CD4-positive, alpha-beta memory T cell (primary cell): ENCODE measurements around the gene PDK1. TPM values are rescaled to one million over a fixed set of nuclear protein-coding genes. Genes with fewer than 3 reads are reported as not detected.

ENCODE experiments used
- CTCF ChIA-PET: fragments of 350-600 bp; sonication (Branson Sonifier 250); formaldehyde crosslinking; loops from one replicate; lab custom pipeline; 2021; ENCODE audit warnings: inconsistent platforms; ENCODE audit not compliant: partially characterized antibody; lab: Charles Lee
- POLR2A ChIA-PET: fragments of 350-600 bp; sonication (Branson Sonifier 250); formaldehyde crosslinking; loops from one replicate; lab custom pipeline; 2021; ENCODE audit not compliant: partially characterized antibody; lab: Charles Lee
- DNase-seq, 5 donors: peaks; one replicate each; pipeline versions ENCODE4 v3.0.0 to v3.0.0-alpha.2; 2020 to 2022; ENCODE audit warnings: mixed read lengths in 1 of 5
- H3K27ac ChIP-seq: one replicate; pipeline ENCODE4 v1.7.0; 2013; ENCODE audit warnings: low read depth, low read length
- H3K27me3 ChIP-seq: 2 replicates; pipeline ENCODE4 v1.7.0; 2013; ENCODE audit warnings: mild to moderate bottlenecking, low read length, moderate library complexity; ENCODE audit not compliant: insufficient read depth
- H3K36me3 ChIP-seq: 2 replicates; pipeline ENCODE4 v1.7.0; 2013; ENCODE audit warnings: mild to moderate bottlenecking, low read length, moderate library complexity; ENCODE audit not compliant: insufficient read depth
- H3K4me1 ChIP-seq: 2 replicates; pipeline ENCODE4 v1.7.0; 2013; ENCODE audit warnings: mild to moderate bottlenecking, low read length, moderate library complexity; ENCODE audit not compliant: insufficient read depth
- H3K4me3 ChIP-seq, 2 donors: one replicate each; pipeline ENCODE4 v1.7.0; 2013; ENCODE audit warnings: low read length in 2 of 2, mild to moderate bottlenecking in 1 of 2
- H3K9me3 ChIP-seq, 2 donors: one replicate each; pipeline ENCODE4 v1.7.0; 2013; ENCODE audit warnings: low read length in 2 of 2, control low read depth in 1 of 2; ENCODE audit not compliant: control insufficient read depth in 1 of 2
- H3K27ac Mint-ChIP-seq, 7 donors: one replicate each; pipeline ENCODE4 v1.8.0; 2020 to 2021; ENCODE audit warnings: mixed read lengths in 7 of 7, mild to moderate bottlenecking in 6 of 7, inconsistent platforms in 3 of 7, moderate library complexity in 3 of 7
- H3K27me3 Mint-ChIP-seq, 2 donors: one replicate each; pipeline ENCODE4 v1.8.0; 2020 to 2021; ENCODE audit warnings: mixed read lengths in 2 of 2
- H3K36me3 Mint-ChIP-seq, 2 donors: one replicate each; pipeline ENCODE4 v1.8.0; 2020 to 2021; ENCODE audit warnings: mixed read lengths in 2 of 2, inconsistent platforms in 1 of 2, mild to moderate bottlenecking in 1 of 2
- H3K4me1 Mint-ChIP-seq, 4 donors: one replicate each; pipeline ENCODE4 v1.8.0; 2020 to 2021; ENCODE audit warnings: mixed read lengths in 4 of 4, mild to moderate bottlenecking in 1 of 4
- H3K4me3 Mint-ChIP-seq, 8 donors: one replicate each; pipeline ENCODE4 v1.8.0; 2020 to 2021; ENCODE audit warnings: mixed read lengths in 8 of 8, mild to moderate bottlenecking in 7 of 8, moderate library complexity in 6 of 8, inconsistent platforms in 3 of 8
- H3K9me3 Mint-ChIP-seq, 8 donors: one replicate each; pipeline ENCODE4 v1.8.0; 2020 to 2021; ENCODE audit warnings: mixed read lengths in 8 of 8, mild to moderate bottlenecking in 5 of 8, inconsistent platforms in 3 of 8, moderate library complexity in 1 of 8
- intact Hi-C: fragments of 100-400 bp; cut with micrococcal nuclease; formaldehyde crosslinking; loops from one replicate; pipeline ENCODE4 v1.15.1; 2023
- polyA plus RNA-seq, 2 donors: library from polyadenylated mRNA; unstranded; fragments of 300-500 nt; fragmentation: Illumina TruSeq; gene quantifications; one replicate each; pipeline ENCODE4 v1.2.3, GENCODE V29; 2021
- total RNA-seq, 2 experiments: library from RNA; stranded (reverse); gene quantifications; one replicate each; pipeline ENCODE4 v1.2.3, GENCODE V29; 2021

PDK1 gene
- 10 to 100 TPM; 34.2 to 36.8 TPM for total RNA-seq
- polyA plus RNA-seq: 10 to 100 TPM; 12.9 to 19.3 TPM

- intact Hi-C loops: loop anchor here (1.0 to 10.0 kb wide), 8 partner anchors 59 to 1121 kb away; partner anchors contain the start of genes DCAF17, DLX2, DYNC1I2 and HAT1
- Histone ChIP-seq H3K27me3 (no peaks in the 10 kb centered on the region), H3K4me1 (peaks cover 31% of the 10 kb centered on the region), H3K27ac (peak within 1 kb of the TSS; percentile 82), H3K4me3 (peak within 1 kb of the TSS; percentile 62 to 82), H3K9me3 (no peaks in the 10 kb centered on the region), H3K36me3 (peaks cover 2% of the 10 kb centered on the region)
- H3K4me1 Mint-ChIP-seq: peaks cover 22 to 51% (median 38%) of the 10 kb centered on the region in 4 donors
- ChIA-PET POLR2A (interaction anchor here (1.0 to 3.3 kb wide), 11 partner anchors 18 to 662 kb away, joined by 3 to 33 read pairs (median 5); partner anchors contain the start of genes HAT1 and SLC25A12), CTCF (interaction anchor here (1.1 kb wide), 1 partner anchor 10 kb away, joined by 3 read pairs; no protein-coding TSS in a partner anchor)
- H3K27me3 Mint-ChIP-seq: peaks cover 0 to 1% of the 10 kb centered on the region in 2 donors
- peak; percentile 90 to 94 (median 93) for DNase-seq
- no peaks in the 10 kb centered on the region for H3K9me3 Mint-ChIP-seq
- peak within 1 kb of the TSS; percentile 78 to 96 (median 93) for H3K27ac Mint-ChIP-seq
- H3K36me3 Mint-ChIP-seq: peaks cover 4 to 13% of the 10 kb centered on the region in 2 donors
- H3K4me3 Mint-ChIP-seq: peak within 1 kb of the TSS; percentile 90 to 97 (median 94)
These were observed at the start of gene PDK1 for GRCh38 chr2:172555522-172556283. TSS of gene PDK1 (plus strand) at chr2:172556090. CDS start at chr2:172556151, 61 bp downstream.

DNA sequence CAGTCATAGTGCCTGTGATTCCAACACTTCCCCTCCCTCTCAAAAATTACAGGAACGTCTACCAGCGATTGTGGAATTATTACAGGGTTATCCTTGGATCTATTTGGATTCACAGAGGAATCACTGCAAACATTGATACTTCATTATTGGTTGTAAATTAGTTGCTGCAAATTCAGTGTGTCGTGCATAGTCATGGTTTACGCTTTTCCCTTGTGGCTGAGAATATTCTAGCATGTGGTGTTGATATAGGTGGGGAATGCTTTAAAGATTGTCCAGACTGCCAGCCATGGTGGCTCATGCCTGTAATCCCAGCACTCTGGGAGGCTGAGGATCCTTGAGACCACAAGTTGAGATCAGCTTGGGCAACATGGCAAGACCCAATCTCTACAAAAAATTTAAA lies 48.7 kb upstream of the PDK1 start:
- H3K27ac Mint-ChIP-seq: peak overlapping the region in 2 of 7 donors; percentile 22 to 78

GRCh38 chr2:172510088-172510487 lies 45.8 kb upstream of the PDK1 start:
- H3K9me3 Mint-ChIP-seq: peaks cover 0 to 43% (median 26%) of the 10 kb centered on the region in 8 donors
- Histone ChIP-seq H3K4me3 (no peak overlapping the region), H3K27ac (no peak overlapping the region), H3K27me3 (no peaks in the 10 kb centered on the region), H3K4me1 (peaks cover 11% of the 10 kb centered on the region), H3K9me3 (peaks cover 0 to 18% of the 10 kb centered on the region in 2 donors), H3K36me3 (peaks cover 3% of the 10 kb centered on the region)
- no peak for DNase-seq
- H3K4me3 Mint-ChIP-seq: peak overlapping the region in 2 of 8 donors; percentile 1 to 76
- peaks cover 52 to 58% of the 10 kb centered on the region in 2 donors for H3K36me3 Mint-ChIP-seq
- CTCF ChIA-PET: no interaction called here
- POLR2A ChIA-PET: no interaction called here
- H3K27ac Mint-ChIP-seq: peak overlapping the region in 1 of 7 donors; percentile 68
- intact Hi-C loops: no loop called here
- no peaks in the 10 kb centered on the region for H3K27me3 Mint-ChIP-seq
- H3K4me1 Mint-ChIP-seq: peaks cover 7 to 14% (median 9%) of the 10 kb centered on the region in 4 donors

More for the DNA sequence above, 48.7 kb upstream of the PDK1 start:
- ChIA-PET POLR2A (no interaction called here), CTCF (no interaction called here)
- Histone ChIP-seq H3K4me3 (no peak overlapping the region), H3K36me3 (peaks cover 25% of the 10 kb centered on the region), H3K9me3 (peaks cover 0 to 6% of the 10 kb centered on the region in 2 donors), H3K27ac (no peak overlapping the region), H3K27me3 (no peaks in the 10 kb centered on the region), H3K4me1 (peaks cover 11% of the 10 kb centered on the region)
- Mint-ChIP-seq H3K36me3 (peaks cover 58 to 69% of the 10 kb centered on the region in 2 donors), H3K4me1 (peaks cover 9 to 14% (median 10%) of the 10 kb centered on the region in 4 donors), H3K27me3 (no peaks in the 10 kb centered on the region), H3K9me3 (peaks cover 0 to 18% (median 10%) of the 10 kb centered on the region in 8 donors), H3K4me3 (no peak overlapping the region)
- DNase-seq: no peak
- intact Hi-C loops: no loop called here

GRCh38 chr2:172510548-172510947 lies 45.3 kb upstream of the PDK1 start:
- Mint-ChIP-seq H3K4me3 (peak overlapping the region in 3 of 8 donors; percentile 1 to 76 (median 16)), H3K27ac (peak overlapping the region in 4 of 7 donors; percentile 2 to 68 (median 40)), H3K36me3 (peaks cover 47 to 53% of the 10 kb centered on the region in 2 donors), H3K4me1 (peaks cover 7 to 14% (median 9%) of the 10 kb centered on the region in 4 donors), H3K27me3 (no peaks in the 10 kb centered on the region), H3K9me3 (peaks cover 0 to 46% (median 26%) of the 10 kb centered on the region in 8 donors)
- no peak overlapping the region for H3K4me3 ChIP-seq
- H3K27ac ChIP-seq: no peak overlapping the region
- peaks cover 0 to 18% of the 10 kb centered on the region in 2 donors for H3K9me3 ChIP-seq
- ChIA-PET CTCF (no interaction called here), POLR2A (no interaction called here)
- intact Hi-C loops: no loop called here
- H3K4me1 ChIP-seq: peaks cover 11% of the 10 kb centered on the region
- no peak for DNase-seq
- no peaks in the 10 kb centered on the region for H3K36me3 ChIP-seq
- H3K27me3 ChIP-seq: no peaks in the 10 kb centered on the region

- CTCF ChIA-PET: no interaction called here
- POLR2A ChIA-PET: no interaction called here
These were observed 42.9 kb upstream of the PDK1 start for GRCh38 chr2:172512810-172513523.

DNA sequence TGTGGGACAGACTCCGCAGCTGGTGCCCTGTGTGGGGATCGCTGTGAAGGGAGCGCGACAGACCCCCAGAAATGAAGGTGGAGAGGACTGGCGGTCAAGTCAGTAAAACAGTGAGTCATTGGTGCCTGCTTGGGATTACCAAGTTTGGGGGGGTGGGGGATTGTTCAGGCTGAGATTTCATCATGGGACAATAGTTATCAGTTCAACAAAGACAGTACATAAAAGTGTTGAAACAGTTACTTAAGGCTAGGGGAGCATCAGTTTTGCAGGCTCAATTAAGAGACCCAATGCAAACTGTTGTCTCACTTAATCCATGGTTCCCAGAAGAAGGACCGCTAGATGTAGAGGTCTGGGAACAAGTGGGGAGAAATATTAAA lies 42.4 kb upstream of the PDK1 start:
- H3K36me3 ChIP-seq: no peaks in the 10 kb centered on the region
- peaks cover 0 to 18% of the 10 kb centered on the region in 2 donors for H3K9me3 ChIP-seq
- DNase-seq: no peak
- Mint-ChIP-seq H3K4me1 (peaks cover 7 to 10% (median 9%) of the 10 kb centered on the region in 4 donors), H3K27ac (no peak overlapping the region), H3K27me3 (no peaks in the 10 kb centered on the region), H3K9me3 (peaks cover 0 to 52% (median 28%) of the 10 kb centered on the region in 8 donors), H3K4me3 (no peak overlapping the region), H3K36me3 (peaks cover 25 to 28% of the 10 kb centered on the region in 2 donors)
- H3K27me3 ChIP-seq: no peaks in the 10 kb centered on the region
- H3K4me1 ChIP-seq: peaks cover 11% of the 10 kb centered on the region
- POLR2A ChIA-PET: no interaction called here
- intact Hi-C loops: no loop called here
- CTCF ChIA-PET: no interaction called here
- H3K4me3 ChIP-seq: no peak overlapping the region
- no peak overlapping the region for H3K27ac ChIP-seq

More at GRCh38 chr2:172512810-172513523, 42.9 kb upstream of the PDK1 start:
- peak overlapping the region in 1 of 7 donors; percentile 31 for H3K27ac Mint-ChIP-seq
- peaks cover 7 to 10% (median 9%) of the 10 kb centered on the region in 4 donors for H3K4me1 Mint-ChIP-seq
- intact Hi-C loops: no loop called here
- H3K9me3 Mint-ChIP-seq: peaks cover 0 to 52% (median 28%) of the 10 kb centered on the region in 8 donors
- Histone ChIP-seq H3K27me3 (no peaks in the 10 kb centered on the region), H3K36me3 (no peaks in the 10 kb centered on the region), H3K4me1 (peaks cover 11% of the 10 kb centered on the region), H3K4me3 (peak overlapping the region in 1 of 2 donors; percentile 1), H3K9me3 (peaks cover 0 to 18% of the 10 kb centered on the region in 2 donors), H3K27ac (no peak overlapping the region)
- H3K27me3 Mint-ChIP-seq: no peaks in the 10 kb centered on the region
- no peak overlapping the region for H3K4me3 Mint-ChIP-seq
- peaks cover 27 to 34% of the 10 kb centered on the region in 2 donors for H3K36me3 Mint-ChIP-seq
- no peak for DNase-seq
